Tibial artery (tissue), 4 donors: ENCODE results near the gene SLC1A4.

ENCODE experiments used
- DNase-seq, 2 donors: peaks; one replicate each; pipeline ENCODE4 v3.0.0-alpha.2; 2019
- H3K27ac ChIP-seq, 2 donors: fragments of 200-600 bp; sonication (generic) in 1 of 2; 1 replicate in 1 of 2; 2 replicates in 1 of 2; pipeline ENCODE4 v1.5.1; 2018 to 2019; ENCODE audit warnings: mild to moderate bottlenecking in 1 of 2
- H3K27me3 ChIP-seq, 2 donors: fragments of 200-600 bp; sonication (generic) in 1 of 2; one replicate each; pipeline versions ENCODE4 v1.5.1 to v1.6.0; 2016 to 2019
- H3K36me3 ChIP-seq, 3 donors: fragments of 200-600 bp; sonication (generic) in 2 of 3; one replicate each; pipeline ENCODE4 v1.5.1; 2016 to 2019; ENCODE audit warnings: mild to moderate bottlenecking in 2 of 3
- H3K4me1 ChIP-seq, 4 donors: fragments of 200-600 bp; sonication (generic) in 2 of 4; 1 replicate in 3 of 4; 2 replicates in 1 of 4; pipeline ENCODE4 v1.5.1; 2016 to 2019
- H3K4me3 ChIP-seq, 2 donors: fragments of 200-600 bp; sonication (generic) in 1 of 2; 1 replicate in 1 of 2; 2 replicates in 1 of 2; pipeline ENCODE4 v1.5.1; 2018 to 2019; ENCODE audit warnings: mild to moderate bottlenecking in 2 of 2
- H3K9me3 ChIP-seq, 3 donors: fragments of 200-600 bp; sonication (generic) in 1 of 3; one replicate each; pipeline ENCODE4 v1.5.1; 2016 to 2019
- intact Hi-C: fragments of 100-400 bp; cut with DNase I; formaldehyde crosslinking; loops from one replicate; pipeline ENCODE4 v1.15.0; 2023; ENCODE audit warnings: low total_unique reads
- TF ChIP-seq, protein P1 (sequence below), 2 experiments: fragments of 200-600 bp in 1 of 2; fragments of 450-650 bp in 1 of 2; IDR thresholded peaks; one replicate each; pipeline ENCODE4 v1.5.1; 2017 to 2019; ENCODE audit warnings: antibody characterized with exemption in 2 of 2, mild to moderate bottlenecking in 1 of 2, moderate library complexity in 1 of 2

The SLC1A4 gene

DNA sequence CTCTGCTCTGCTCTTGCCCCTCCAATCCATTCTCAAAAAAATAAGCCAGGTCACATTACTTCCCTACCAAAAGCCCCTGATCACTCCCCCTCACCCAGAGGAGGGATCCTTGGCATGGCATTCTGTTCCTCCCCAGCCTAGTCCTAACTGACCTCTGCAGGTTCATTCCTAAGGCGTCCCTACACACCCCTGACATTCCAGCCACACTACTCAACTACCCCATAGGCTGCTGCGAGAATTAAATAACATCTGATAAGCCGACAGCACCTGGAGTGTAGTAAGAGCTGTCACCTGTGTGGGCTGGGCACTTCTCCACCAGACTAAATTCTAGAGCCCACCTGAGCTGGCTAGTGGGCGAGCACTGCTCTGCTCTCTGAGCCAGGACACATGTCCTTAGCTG, 44.7 kb upstream of the SLC1A4 start:
- Histone ChIP-seq H3K27me3 (no peaks in the 10 kb centered on the region), H3K4me1 (peaks cover 0 to 24% (median 18%) of the 10 kb centered on the region in 4 donors), H3K4me3 (no peak overlapping the region), H3K36me3 (no peaks in the 10 kb centered on the region), H3K27ac (peak overlapping the region; percentile 48 to 57), H3K9me3 (no peaks in the 10 kb centered on the region)
- TF ChIP-seq, protein P1, sequence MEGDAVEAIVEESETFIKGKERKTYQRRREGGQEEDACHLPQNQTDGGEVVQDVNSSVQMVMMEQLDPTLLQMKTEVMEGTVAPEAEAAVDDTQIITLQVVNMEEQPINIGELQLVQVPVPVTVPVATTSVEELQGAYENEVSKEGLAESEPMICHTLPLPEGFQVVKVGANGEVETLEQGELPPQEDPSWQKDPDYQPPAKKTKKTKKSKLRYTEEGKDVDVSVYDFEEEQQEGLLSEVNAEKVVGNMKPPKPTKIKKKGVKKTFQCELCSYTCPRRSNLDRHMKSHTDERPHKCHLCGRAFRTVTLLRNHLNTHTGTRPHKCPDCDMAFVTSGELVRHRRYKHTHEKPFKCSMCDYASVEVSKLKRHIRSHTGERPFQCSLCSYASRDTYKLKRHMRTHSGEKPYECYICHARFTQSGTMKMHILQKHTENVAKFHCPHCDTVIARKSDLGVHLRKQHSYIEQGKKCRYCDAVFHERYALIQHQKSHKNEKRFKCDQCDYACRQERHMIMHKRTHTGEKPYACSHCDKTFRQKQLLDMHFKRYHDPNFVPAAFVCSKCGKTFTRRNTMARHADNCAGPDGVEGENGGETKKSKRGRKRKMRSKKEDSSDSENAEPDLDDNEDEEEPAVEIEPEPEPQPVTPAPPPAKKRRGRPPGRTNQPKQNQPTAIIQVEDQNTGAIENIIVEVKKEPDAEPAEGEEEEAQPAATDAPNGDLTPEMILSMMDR (IDR thresholded peaks at IDR 0.05): no peak
- no peak for DNase-seq
- intact Hi-C loops: no loop called here

DNA sequence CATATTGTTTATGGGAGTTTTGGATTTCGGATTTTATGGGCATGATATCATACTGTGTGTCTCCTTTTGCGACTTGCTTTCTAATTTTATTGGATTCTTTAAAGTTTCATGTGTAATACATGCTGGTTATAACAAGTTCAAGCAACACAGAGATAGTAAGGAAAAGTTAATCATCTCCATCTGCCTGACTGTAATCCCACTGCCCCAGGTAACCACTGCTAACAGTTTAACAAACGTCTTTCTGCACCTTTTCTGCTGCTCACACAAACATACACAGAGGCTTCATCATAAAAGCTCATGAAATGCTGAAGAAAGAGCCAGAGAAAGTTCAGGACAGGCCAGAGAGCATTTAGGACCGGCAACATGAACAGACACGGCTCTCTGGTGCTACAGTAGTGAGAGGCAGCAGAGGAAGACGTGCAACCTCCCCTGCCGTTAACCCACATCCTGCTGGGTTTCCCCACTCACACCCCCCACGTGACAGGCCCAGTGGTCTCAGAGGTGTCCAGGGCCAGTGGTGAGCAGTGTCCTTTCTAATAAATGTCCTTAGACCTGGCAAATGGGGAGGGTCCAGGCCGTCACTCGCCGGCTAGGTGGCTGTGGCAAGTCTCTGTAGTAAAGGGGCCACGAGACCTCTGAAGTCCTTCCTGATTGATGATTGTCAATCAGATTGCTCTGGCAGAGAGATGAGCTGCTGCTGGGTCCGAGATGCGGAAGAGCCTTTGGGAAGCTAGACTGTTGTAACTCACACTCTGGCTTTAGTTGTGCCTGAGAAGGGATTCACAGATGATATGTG, 43.0 kb upstream of the SLC1A4 start:
- DNase-seq: no peak
- no peak overlapping the region for H3K27ac ChIP-seq
- H3K27me3 ChIP-seq: no peaks in the 10 kb centered on the region
- intact Hi-C loops: no loop called here
- H3K9me3 ChIP-seq: no peaks in the 10 kb centered on the region
- no peaks in the 10 kb centered on the region for H3K36me3 ChIP-seq
- H3K4me1 ChIP-seq: peaks cover 0 to 24% (median 18%) of the 10 kb centered on the region in 4 donors
- H3K4me3 ChIP-seq: no peak overlapping the region
- TF ChIP-seq, protein P1 (IDR thresholded peaks at IDR 0.05): no peak

DNA sequence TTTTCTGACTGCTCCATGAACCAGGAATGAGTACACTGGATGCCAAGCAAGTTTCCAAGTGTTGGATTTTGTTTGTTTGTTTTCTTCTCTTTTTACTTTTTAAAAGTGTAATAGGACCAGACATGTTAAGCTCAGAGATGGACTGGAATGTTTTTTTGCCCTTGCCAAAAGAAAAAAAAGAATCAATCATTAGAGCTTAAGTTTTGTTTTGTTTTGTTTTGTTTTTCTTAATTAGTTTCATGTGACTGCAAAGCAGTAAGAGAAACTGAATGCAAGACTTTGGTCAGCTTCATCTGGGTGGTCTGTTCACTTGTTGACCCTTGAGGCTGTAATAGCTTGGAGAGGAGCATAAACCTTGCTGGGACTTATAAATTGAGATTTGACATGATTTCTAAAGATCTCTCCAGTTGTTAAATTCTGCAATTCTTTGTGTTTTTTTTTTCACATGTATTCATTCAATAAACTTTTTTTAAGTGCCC, 42.4 kb upstream of the SLC1A4 start:
- no peaks in the 10 kb centered on the region for H3K36me3 ChIP-seq
- DNase-seq: no peak
- H3K9me3 ChIP-seq: no peaks in the 10 kb centered on the region
- H3K4me3 ChIP-seq: no peak overlapping the region
- TF ChIP-seq, protein P1 (IDR thresholded peaks at IDR 0.05): no peak
- intact Hi-C loops: no loop called here
- no peaks in the 10 kb centered on the region for H3K27me3 ChIP-seq
- peaks cover 0 to 24% (median 18%) of the 10 kb centered on the region in 4 donors for H3K4me1 ChIP-seq
- H3K27ac ChIP-seq: no peak overlapping the region

- H3K36me3 ChIP-seq: no peaks in the 10 kb centered on the region
- no peaks in the 10 kb centered on the region for H3K9me3 ChIP-seq
- DNase-seq: no peak
- no peaks in the 10 kb centered on the region for H3K27me3 ChIP-seq
- TF ChIP-seq, protein P1 (IDR thresholded peaks at IDR 0.05): no peak
- H3K27ac ChIP-seq: no peak overlapping the region
- H3K4me3 ChIP-seq: no peak overlapping the region
- intact Hi-C loops: no loop called here
- H3K4me1 ChIP-seq: peaks cover 0 to 24% (median 18%) of the 10 kb centered on the region in 4 donors
Observed at GRCh38 chr2:64947885-64948284, 41.3 kb upstream of the SLC1A4 start.

- no peaks in the 10 kb centered on the region for H3K9me3 ChIP-seq
- H3K4me3 ChIP-seq: no peak overlapping the region
- H3K4me1 ChIP-seq: peaks cover 0 to 6% (median 6%) of the 10 kb centered on the region in 4 donors
- TF ChIP-seq, protein P1 (IDR thresholded peaks at IDR 0.05): no peak
- no peak overlapping the region for H3K27ac ChIP-seq
- DNase-seq: no peak
- H3K36me3 ChIP-seq: no peaks in the 10 kb centered on the region
- no peaks in the 10 kb centered on the region for H3K27me3 ChIP-seq
- intact Hi-C loops: no loop called here
Observed at GRCh38 chr2:64950226-64951160, 38.7 kb upstream of the SLC1A4 start.
